GM12891 (cell line): Measurements from ENCODE around the gene TNS3.

Experiments
- DNase-seq: peaks from one replicate; pipeline ENCODE4 v3.0.0; 2011; ENCODE audit warnings: low spot score; ENCODE audit not compliant: insufficient read length
- FAIRE-seq: peaks from 2 replicates; lab custom pipeline; 2011; peaks lifted over from hg19 to GRCh38; lab: Jason Lieb, UNC
- PAX5 ChIP-seq: IDR thresholded peaks from 2 replicates; pipeline ENCODE4 v1.6.1; 2011; ENCODE audit warnings: low read length, moderate library complexity, mild to moderate bottlenecking; ENCODE audit not compliant: insufficient read depth, severe bottlenecking
- POLR2A ChIP-seq: IDR thresholded peaks from 2 replicates; pipeline ENCODE4 v1.6.1; 2011; ENCODE audit warnings: low read depth, low read length, control low read depth
- POLR2AphosphoS5 ChIP-seq: IDR thresholded peaks from 2 replicates; pipeline ENCODE4 v1.6.1; 2011; ENCODE audit warnings: low read depth, low read length, control low read depth
- POU2F2 ChIP-seq: IDR thresholded peaks from 2 replicates; pipeline ENCODE4 v1.6.1; 2011; ENCODE audit warnings: low read depth, mild to moderate bottlenecking, control low read depth, low read length, moderate library complexity
- SPI1 ChIP-seq: IDR thresholded peaks from 2 replicates; pipeline ENCODE4 v1.6.1; 2011; ENCODE audit warnings: low read depth, low read length, control low read depth
- TAF1 ChIP-seq: IDR thresholded peaks from 2 replicates; pipeline ENCODE4 v1.6.1; 2011; ENCODE audit warnings: low read depth, low read length, control low read depth

Gene TNS3

DNA sequence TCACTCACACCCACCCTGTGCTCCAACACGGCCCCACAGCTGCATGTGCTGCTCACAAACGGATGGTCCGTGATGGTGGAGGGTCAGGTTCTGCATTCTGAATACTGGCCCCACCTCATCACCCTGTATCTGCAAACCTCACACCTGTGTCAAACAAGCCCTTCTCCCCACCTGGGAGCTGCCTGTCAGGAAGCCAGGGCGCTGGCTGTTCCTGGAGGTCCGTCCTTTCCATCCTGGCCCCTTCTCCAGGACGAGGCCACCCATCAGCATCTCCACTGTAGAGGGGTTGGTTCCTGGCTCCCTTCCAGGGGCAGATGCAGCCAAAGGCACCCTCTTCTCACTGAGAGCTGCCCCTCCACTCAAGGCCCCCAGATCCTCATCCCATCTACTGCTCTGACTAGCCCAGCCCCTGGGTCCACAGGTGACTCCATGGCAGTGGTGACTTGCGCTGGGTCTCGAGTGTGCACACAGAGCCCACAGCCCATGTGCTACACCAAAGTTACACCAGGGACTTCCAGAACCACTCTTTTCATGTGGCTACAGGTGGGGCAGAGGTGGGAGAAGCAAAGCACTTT is 229.4 kb downstream of the TNS3 start:
- FAIRE-seq = no peak
- no peak for DNase-seq
- TF ChIP-seq POLR2A (no peak), PAX5 (no peak), TAF1 (no peak), SPI1 (no peak), POU2F2 (no peak), POLR2AphosphoS5 (no peak)

DNA sequence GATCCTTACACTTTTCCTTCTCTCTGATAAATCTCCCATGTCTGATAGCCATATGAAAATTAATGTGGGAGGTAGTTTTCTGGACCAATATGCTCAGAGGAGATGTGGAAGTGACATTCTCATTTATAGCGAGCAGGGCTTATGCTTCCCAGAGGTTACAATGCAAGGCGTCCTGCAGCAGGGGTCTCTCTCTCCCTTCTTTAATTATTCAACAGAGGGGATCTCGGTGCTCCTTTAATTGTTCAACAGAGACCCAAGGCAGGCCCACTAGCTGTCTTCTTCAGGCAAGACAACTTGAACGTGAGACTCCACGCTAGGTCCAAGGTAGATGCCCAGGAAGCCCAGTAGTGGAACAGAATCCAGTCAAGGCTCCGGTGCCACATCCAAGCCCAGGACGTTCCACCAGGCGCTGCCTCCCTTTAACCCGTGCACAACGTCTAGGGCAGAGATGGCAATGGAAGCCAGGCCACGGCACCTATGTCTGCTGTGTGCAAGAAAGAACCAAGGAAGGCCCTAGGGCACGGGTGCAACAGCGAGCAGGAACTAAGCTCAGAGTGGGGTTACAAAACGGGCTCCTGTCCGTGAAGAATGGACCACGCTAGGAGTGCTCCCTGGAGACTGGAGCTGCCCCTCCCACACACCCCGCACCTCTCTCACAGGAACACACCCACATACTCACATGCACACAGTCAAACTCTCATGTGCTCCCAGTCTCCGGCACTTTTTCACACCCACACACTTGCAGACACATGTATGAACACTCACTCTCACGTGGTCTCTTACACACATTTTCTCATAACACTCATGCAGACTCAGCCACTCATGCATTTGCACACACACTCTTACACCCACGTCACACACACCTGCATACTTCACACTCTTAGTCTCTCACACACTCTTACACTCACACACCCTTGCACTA is 230.4 kb downstream of the TNS3 start:
- no peak for TF ChIP-seq POLR2AphosphoS5
- TF ChIP-seq PAX5 = no peak
- no peak for FAIRE-seq
- no peak for DNase-seq

- TF ChIP-seq TAF1 (no peak), POLR2AphosphoS5 (no peak), POLR2A (no peak), PAX5 (no peak), POU2F2 (no peak)
- no peak for FAIRE-seq
- no peak for DNase-seq
Measured at GRCh38 chr7:47350425-47350824, 231.5 kb downstream of the TNS3 start.

GRCh38 chr7:47349401-47349800 is 232.5 kb downstream of the TNS3 start:
- DNase-seq = no peak
- TF ChIP-seq POLR2AphosphoS5 (no peak), SPI1 (no peak), POU2F2 (no peak), POLR2A (no peak)
- FAIRE-seq = no peak

- DNase-seq (no peak), FAIRE-seq (no peak)
- no peak for TF ChIP-seq PAX5
- TF ChIP-seq SPI1 = no peak
- no peak for TF ChIP-seq POLR2AphosphoS5
- no peak for TF ChIP-seq POLR2A
- no peak for TF ChIP-seq POU2F2
- no peak for TF ChIP-seq TAF1
Measured at GRCh38 chr7:47347816-47348385, 234.0 kb downstream of the TNS3 start.

GRCh38 chr7:47347346-47347745 is 234.6 kb downstream of the TNS3 start:
- FAIRE-seq (no peak), DNase-seq (no peak)
- no peak for TF ChIP-seq POU2F2
- TF ChIP-seq SPI1 = no peak
- TF ChIP-seq TAF1 = no peak
- no peak for TF ChIP-seq POLR2A
- TF ChIP-seq POLR2AphosphoS5 = no peak
- TF ChIP-seq PAX5 = no peak

DNA sequence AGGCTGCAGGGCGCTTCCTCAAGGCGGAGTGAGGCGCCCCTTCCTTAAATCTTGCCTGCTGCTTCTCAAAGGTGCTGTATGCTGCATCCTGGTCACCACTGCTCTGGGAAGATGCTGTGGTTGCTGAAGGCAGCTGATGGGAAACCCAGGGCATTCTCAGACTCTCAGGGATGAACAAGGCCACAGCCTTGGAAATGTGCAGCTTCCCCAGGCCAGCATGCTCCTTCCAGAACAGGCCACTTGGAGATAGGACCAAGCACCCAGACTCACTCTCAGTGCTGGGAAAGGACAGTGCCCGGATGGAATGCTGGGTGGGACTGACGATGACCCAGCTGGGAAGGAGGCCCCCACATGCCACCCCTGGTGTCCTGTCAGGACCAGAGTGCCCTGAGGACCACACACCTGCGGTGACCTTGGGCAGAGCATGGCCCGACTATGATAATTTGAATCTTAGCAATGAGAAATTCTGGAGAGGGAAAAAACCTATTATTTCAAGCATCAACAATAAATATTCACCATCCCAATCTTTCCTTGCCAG is 235.5 kb downstream of the TNS3 start:
- TF ChIP-seq PAX5 = no peak
- TF ChIP-seq POLR2AphosphoS5 = no peak
- FAIRE-seq (no peak), DNase-seq (no peak)

- DNase-seq (no peak), FAIRE-seq (no peak)
- TF ChIP-seq SPI1 (no peak), POLR2A (no peak), POLR2AphosphoS5 (no peak), PAX5 (no peak), POU2F2 (no peak), TAF1 (no peak)
Measured at GRCh38 chr7:47345857-47346298, 236.0 kb downstream of the TNS3 start.

DNA sequence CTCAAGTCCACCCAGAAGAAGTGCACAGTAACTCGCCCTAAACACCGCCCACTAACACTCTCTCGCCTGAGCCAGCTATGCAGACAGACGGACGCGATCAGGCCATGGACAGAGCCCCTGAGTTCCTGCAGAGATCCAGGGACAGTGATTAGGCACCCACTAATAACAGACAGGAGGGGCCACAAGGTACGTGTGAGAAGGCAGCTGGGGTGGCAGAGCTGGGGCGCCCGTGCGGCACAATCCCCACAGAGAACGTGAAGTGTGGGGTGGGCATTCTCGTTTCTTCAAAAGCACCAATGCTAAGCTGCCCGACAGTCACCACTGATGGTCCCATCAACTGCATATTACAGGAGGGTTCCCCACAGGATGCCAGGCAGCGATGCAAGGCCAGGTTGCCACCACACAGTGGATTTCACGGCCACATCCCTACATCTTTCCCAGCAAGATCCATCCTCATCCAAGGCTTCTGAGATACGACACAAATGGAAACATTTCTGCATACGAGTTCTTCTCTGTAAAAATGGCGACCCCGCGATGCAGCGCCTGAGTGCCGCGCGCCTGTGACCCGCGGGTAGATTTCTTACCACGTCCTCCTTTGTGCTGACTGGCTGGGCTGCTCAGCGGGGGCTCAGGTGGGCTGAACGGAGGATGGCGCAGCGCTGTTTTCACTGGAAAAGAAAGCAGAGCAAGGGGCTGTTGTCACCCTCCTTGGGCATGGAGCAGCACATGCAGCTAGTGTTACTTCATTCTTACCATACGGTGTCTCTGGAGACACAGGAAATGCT is 237.5 kb downstream of the TNS3 start:
- FAIRE-seq = no peak
- TF ChIP-seq POLR2A = no peak
- TF ChIP-seq POU2F2 = no peak
- no peak for TF ChIP-seq PAX5
- no peak for TF ChIP-seq TAF1
- no peak for TF ChIP-seq POLR2AphosphoS5
- no peak for TF ChIP-seq SPI1
- no peak for DNase-seq
